B cell (primary cell): ENCODE data around the gene DLG2. TPM values are rescaled to one million over a fixed set of nuclear protein-coding genes. Genes with fewer than 3 reads are reported as not detected.
"Not testable (repeated sequence)": the region's sequence is repeated elsewhere in the genome, so short reads cannot be mapped to it uniquely, and the experiment has no call there.

ENCODE experiments used
- ATAC-seq: fragments of 200-7000 bp; cut with Tn5 transposase; one replicate; pipeline ENCODE4 v1.10.0; 2021; ENCODE audit warnings: low read depth, mild to moderate bottlenecking, moderate number of reproducible peaks, moderate library complexity
- CTCF ChIA-PET: fragments of 350-600 bp; sonication (Branson Sonifier 250); formaldehyde crosslinking; loops from one replicate; lab custom pipeline; 2021; ENCODE audit warnings: antibody characterized with exemption, inconsistent platforms; lab: Charles Lee
- POLR2A ChIA-PET: fragments of 350-600 bp; sonication (Branson Sonifier 250); formaldehyde crosslinking; loops from one replicate; lab custom pipeline; 2021; ENCODE audit warnings: antibody characterized with exemption; lab: Charles Lee
- DNase-seq: peaks from one replicate; pipeline ENCODE4 v3.0.0; 2013
- H2AFZ ChIP-seq: 2 replicates; pipeline ENCODE4 v1.6.1; 2012; ENCODE audit warnings: mild to moderate bottlenecking, low read depth, low read length; ENCODE audit not compliant: insufficient read depth, poor library complexity, severe bottlenecking
- H3K27ac ChIP-seq, 2 donors: 1 replicate in 1 of 2; 2 replicates in 1 of 2; pipeline ENCODE4 v1.5.1; 2012 to 2013; ENCODE audit warnings: low read length in 2 of 2, mild to moderate bottlenecking in 2 of 2, moderate library complexity in 1 of 2
- H3K27me3 ChIP-seq, 4 experiments: fragments of 200-600 bp in 1 of 4; sonication (generic) in 1 of 4; replicated peaks in 1 of 4; 1 replicate in 2 of 4; 2 replicates in 2 of 4; pipeline versions ENCODE4 v1.6.1 to v1.7.0; 2013 to 2016; ENCODE audit warnings: low read length in 3 of 4, mild to moderate bottlenecking in 2 of 4, mixed read lengths in 1 of 4, moderate library complexity in 1 of 4; ENCODE audit not compliant: insufficient read depth in 4 of 4, control insufficient read depth in 3 of 4; ENCODE audit errors: control extremely low read depth in 1 of 4
- H3K36me3 ChIP-seq, 2 experiments: replicated peaks in 1 of 2; 1 replicate in 1 of 2; 2 replicates in 1 of 2; pipeline versions ENCODE4 v1.6.1 to v1.7.1; 2013; ENCODE audit warnings: low read length in 1 of 2; ENCODE audit not compliant: insufficient read depth in 2 of 2, control insufficient read depth in 1 of 2; ENCODE audit errors: control extremely low read depth in 1 of 2, extremely low read depth in 1 of 2
- H3K4me1 ChIP-seq, 2 donors: fragments of 200-600 bp in 1 of 2; sonication (generic) in 1 of 2; 1 replicate in 1 of 2; 2 replicates in 1 of 2; pipeline versions ENCODE4 v1.5.1 to v1.6.1; 2013 to 2017; ENCODE audit warnings: low read length in 2 of 2; ENCODE audit not compliant: control insufficient read depth in 2 of 2, insufficient read depth in 2 of 2
- H3K4me2 ChIP-seq: replicated peaks from 2 replicates; pipeline ENCODE3; 2012; ENCODE audit warnings: mild to moderate bottlenecking, low read depth, low read length; ENCODE audit not compliant: poor library complexity, severe bottlenecking
- H3K4me3 ChIP-seq, 5 experiments: fragments of 200-600 bp in 1 of 5; sonication (generic) in 1 of 5; 1 replicate in 3 of 5; 2 replicates in 2 of 5; pipeline versions ENCODE4 v1.5.1 to v1.7.0; 2011 to 2016; ENCODE audit warnings: low read length in 4 of 5, mild to moderate bottlenecking in 4 of 5, low read depth in 2 of 5, control low read depth in 1 of 5, moderate library complexity in 1 of 5; ENCODE audit not compliant: insufficient read depth in 1 of 5; ENCODE audit errors: control extremely low read depth in 1 of 5, extremely low read depth in 1 of 5
- H3K79me2 ChIP-seq: fragments of 200-600 bp; sonication (generic); one replicate; pipeline ENCODE4 v1.6.0; 2016; ENCODE audit warnings: low read length; ENCODE audit not compliant: control insufficient read depth, insufficient read depth
- H3K9ac ChIP-seq: fragments of 200-600 bp; sonication (generic); 2 replicates; pipeline ENCODE4 v1.6.1; 2017; ENCODE audit warnings: mild to moderate bottlenecking, low read length, moderate library complexity
- H3K9me3 ChIP-seq, 3 donors: one replicate each; pipeline versions ENCODE4 v1.6.1 to v1.7.1; 2013; ENCODE audit warnings: low read length in 2 of 3; ENCODE audit not compliant: control insufficient read depth in 2 of 3, insufficient read depth in 1 of 3; ENCODE audit errors: control extremely low read depth in 1 of 3
- H4K20me1 ChIP-seq: 2 replicates; pipeline ENCODE4 v1.6.0; 2012; ENCODE audit warnings: mild to moderate bottlenecking, low read length; ENCODE audit not compliant: insufficient read depth, control insufficient read depth, poor library complexity, severe bottlenecking
- H3K27ac Mint-ChIP-seq: one replicate; pipeline ENCODE4 v1.8.0; 2021; ENCODE audit warnings: mixed read lengths
- H3K27me3 Mint-ChIP-seq: one replicate; pipeline ENCODE4 v1.8.0; 2021; ENCODE audit warnings: mixed read lengths
- H3K4me1 Mint-ChIP-seq: one replicate; pipeline ENCODE4 v1.8.0; 2021; ENCODE audit warnings: mixed read lengths
- H3K4me3 Mint-ChIP-seq: one replicate; pipeline ENCODE4 v1.8.0; 2021; ENCODE audit warnings: mixed read lengths
- H3K9me3 Mint-ChIP-seq: one replicate; pipeline ENCODE4 v1.8.0; 2022; ENCODE audit warnings: mixed read lengths; ENCODE audit not compliant: insufficient read depth
- CTCF ChIP-seq: fragments of 200-600 bp; IDR thresholded peaks from one replicate; pipeline ENCODE4 v1.8.0; 2022; ENCODE audit warnings: antibody characterized with exemption, mild to moderate bottlenecking
- EZH2 ChIP-seq: IDR thresholded peaks from 2 replicates; pipeline ENCODE4 v1.6.1; 2012; ENCODE audit warnings: borderline replicate concordance, low read depth, mild to moderate bottlenecking, moderate library complexity, low read length; ENCODE audit not compliant: insufficient read depth, poor library complexity, severe bottlenecking
- WGBS: methylation state at CpG from one replicate; pipeline ENCODE4 v1.1.5; 2013; ENCODE audit warnings: missing lambda C conversion rate; ENCODE audit not compliant: insufficient coverage; 5-methylcytosine and 5-hydroxymethylcytosine counted together
- intact Hi-C: fragments of 100-400 bp; cut with micrococcal nuclease; formaldehyde crosslinking; loops from one replicate; pipeline ENCODE4 v1.10.0; 2022
- polyA plus RNA-seq: library from polyadenylated mRNA; depleted of rRNA; stranded (reverse); fragments of >200 nt; gene quantifications from 2 replicates; pipeline ENCODE4 v1.2.3, GENCODE V29; 2012
- total RNA-seq, 2 donors: library from RNA; stranded (reverse); fragments of 120-200 nt in 1 of 2; gene quantifications; 1 replicate in 1 of 2; 2 replicates in 1 of 2; pipeline versions ENCODE4 v1.2.3 to v1.2.4, GENCODE V29; 2013 to 2022

The DLG2 gene
- total and polyA plus RNA-seq, 2 donors (not counting 1 experiment from before 2014, with no cell fraction given) = 0.54 to 5.4 TPM

GRCh38 chr11:85359859-85360258, 267.3 kb downstream of the DLG2 start:
- ChIA-PET POLR2A (no interaction called here), CTCF (no interaction called here)
- H3K27me3 ChIP-seq = no peaks in the 10 kb centered on the region
- no peak overlapping the region for H3K27ac ChIP-seq
- H4K20me1 ChIP-seq = no peaks in the 10 kb centered on the region
- no peak for TF ChIP-seq EZH2
- TF ChIP-seq CTCF = no peak
- no peaks in the 10 kb centered on the region for H3K4me1 ChIP-seq
- intact Hi-C loops = no loop called here
- Mint-ChIP-seq H3K27ac (no peak overlapping the region), H3K4me3 (no peak overlapping the region), H3K27me3 (no peaks in the 10 kb centered on the region), H3K9me3 (no peaks in the 10 kb centered on the region), H3K4me1 (peaks cover 3% of the 10 kb centered on the region)
- no peak overlapping the region for H3K4me3 ChIP-seq
- H3K9me3 ChIP-seq = no peaks in the 10 kb centered on the region
- H3K4me2 ChIP-seq = no peak overlapping the region
- no CpG with 5 or more reads among the region's 6 CpGs for WGBS
- H2AFZ ChIP-seq = no peak overlapping the region
- DNase-seq (no peak), ATAC-seq (no peak)
- no peak overlapping the region for H3K9ac ChIP-seq
- H3K36me3 ChIP-seq = no peaks in the 10 kb centered on the region
- no peaks in the 10 kb centered on the region for H3K79me2 ChIP-seq

- no peaks in the 10 kb centered on the region for H3K4me1 ChIP-seq
- H3K9me3 ChIP-seq = peaks cover 0 to 1% (median 0%) of the 10 kb centered on the region in 3 donors
- H3K4me1 Mint-ChIP-seq = peaks cover 7% of the 10 kb centered on the region
- no peak overlapping the region for H3K27ac ChIP-seq
- ChIA-PET POLR2A (no interaction called here), CTCF (interaction anchor here (1.0 kb wide), 1 partner anchor 32 kb away, joined by 5 read pairs; no protein-coding TSS in a partner anchor)
- H3K9ac ChIP-seq = no peak overlapping the region
- no peak overlapping the region for H3K4me2 ChIP-seq
- no peak overlapping the region for H2AFZ ChIP-seq
- TF ChIP-seq EZH2 (no peak), CTCF (no peak)
- ATAC-seq (no peak), DNase-seq (no peak)
- H3K79me2 ChIP-seq = no peaks in the 10 kb centered on the region
- no peaks in the 10 kb centered on the region for H4K20me1 ChIP-seq
- H3K27me3 Mint-ChIP-seq = no peaks in the 10 kb centered on the region
- no peak overlapping the region for H3K4me3 ChIP-seq
- H3K4me3 Mint-ChIP-seq = no peak overlapping the region
- intact Hi-C loops = no loop called here
- no peak overlapping the region for H3K27ac Mint-ChIP-seq
- H3K9me3 Mint-ChIP-seq = peaks cover 3% of the 10 kb centered on the region
- no peaks in the 10 kb centered on the region for H3K27me3 ChIP-seq
- no peaks in the 10 kb centered on the region for H3K36me3 ChIP-seq
Measured at GRCh38 chr11:85355921-85356320, 271.2 kb downstream of the DLG2 start.

GRCh38 chr11:85349539-85349938, 277.6 kb downstream of the DLG2 start:
- POLR2A ChIA-PET, H3K27me3 ChIP-seq, H3K4me1 ChIP-seq, H3K4me2 ChIP-seq, intact Hi-C loops, H3K79me2 ChIP-seq, H3K4me3 ChIP-seq, ATAC-seq, H3K9me3 Mint-ChIP-seq, H3K4me3 Mint-ChIP-seq, H3K9me3 ChIP-seq, H3K9ac ChIP-seq, CTCF ChIA-PET, H3K36me3 ChIP-seq, H4K20me1 ChIP-seq, H3K4me1 Mint-ChIP-seq, H3K27me3 Mint-ChIP-seq, DNase-seq, H2AFZ ChIP-seq, H3K27ac ChIP-seq, H3K27ac Mint-ChIP-seq: not testable (repeated sequence)
- WGBS = no CpG with 5 or more reads among the region's 2 CpGs
